ENCODE measurements around the gene CAD.

CAD gene

DNA sequence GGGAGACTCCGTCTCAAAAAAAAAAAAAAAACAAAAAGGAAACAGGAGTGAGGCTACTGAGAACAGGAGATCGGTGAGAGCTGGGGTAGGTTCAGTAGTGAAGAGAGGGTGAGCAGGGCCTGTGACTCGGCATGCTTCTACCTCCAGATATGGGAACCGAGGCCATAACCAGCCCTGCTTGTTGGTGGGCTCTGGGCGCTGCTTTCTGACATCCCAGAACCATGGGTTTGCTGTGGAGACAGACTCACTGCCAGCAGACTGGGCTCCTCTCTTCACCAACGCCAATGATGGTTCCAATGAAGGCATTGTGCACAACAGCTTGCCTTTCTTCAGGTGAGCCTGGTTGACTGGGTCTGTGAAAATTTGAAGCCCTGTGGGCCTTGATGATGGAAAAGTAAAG is 6.2 kb downstream of the CAD start:
- Histone ChIP-seq H3K27ac (no peak overlapping the region), H3K36me3 (ENCODE audit: insufficient read depth) (peaks cover 6% of the 10 kb centered on the region; the same call in 1 of the 2 replicates), H3K4me3 (IDR thresholded peaks at IDR 0.05; ENCODE audit: insufficient read depth, low read depth, low read length) (no peak overlapping the region), H3K9ac (no peak overlapping the region), H3K4me2 (no peak overlapping the region), H3K79me2 (ENCODE audit: insufficient read depth, low read depth) (peaks cover 18% of the 10 kb centered on the region), H2AFZ (ENCODE audit: low read depth) (no peak overlapping the region), H3K27me3 (ENCODE audit: insufficient read depth, low read depth) (no peaks in the 10 kb centered on the region), H4K20me1 (ENCODE audit: insufficient read depth) (no peaks in the 10 kb centered on the region), H3K4me1 (ENCODE audit: low read depth, poor library complexity, severe bottlenecking) (peaks cover 15% of the 10 kb centered on the region)
- TF ChIP-seq, protein P1, sequence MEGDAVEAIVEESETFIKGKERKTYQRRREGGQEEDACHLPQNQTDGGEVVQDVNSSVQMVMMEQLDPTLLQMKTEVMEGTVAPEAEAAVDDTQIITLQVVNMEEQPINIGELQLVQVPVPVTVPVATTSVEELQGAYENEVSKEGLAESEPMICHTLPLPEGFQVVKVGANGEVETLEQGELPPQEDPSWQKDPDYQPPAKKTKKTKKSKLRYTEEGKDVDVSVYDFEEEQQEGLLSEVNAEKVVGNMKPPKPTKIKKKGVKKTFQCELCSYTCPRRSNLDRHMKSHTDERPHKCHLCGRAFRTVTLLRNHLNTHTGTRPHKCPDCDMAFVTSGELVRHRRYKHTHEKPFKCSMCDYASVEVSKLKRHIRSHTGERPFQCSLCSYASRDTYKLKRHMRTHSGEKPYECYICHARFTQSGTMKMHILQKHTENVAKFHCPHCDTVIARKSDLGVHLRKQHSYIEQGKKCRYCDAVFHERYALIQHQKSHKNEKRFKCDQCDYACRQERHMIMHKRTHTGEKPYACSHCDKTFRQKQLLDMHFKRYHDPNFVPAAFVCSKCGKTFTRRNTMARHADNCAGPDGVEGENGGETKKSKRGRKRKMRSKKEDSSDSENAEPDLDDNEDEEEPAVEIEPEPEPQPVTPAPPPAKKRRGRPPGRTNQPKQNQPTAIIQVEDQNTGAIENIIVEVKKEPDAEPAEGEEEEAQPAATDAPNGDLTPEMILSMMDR (conservative IDR thresholded peaks at IDR 0.05; ENCODE audit: low read depth, low read length): no peak

DNA sequence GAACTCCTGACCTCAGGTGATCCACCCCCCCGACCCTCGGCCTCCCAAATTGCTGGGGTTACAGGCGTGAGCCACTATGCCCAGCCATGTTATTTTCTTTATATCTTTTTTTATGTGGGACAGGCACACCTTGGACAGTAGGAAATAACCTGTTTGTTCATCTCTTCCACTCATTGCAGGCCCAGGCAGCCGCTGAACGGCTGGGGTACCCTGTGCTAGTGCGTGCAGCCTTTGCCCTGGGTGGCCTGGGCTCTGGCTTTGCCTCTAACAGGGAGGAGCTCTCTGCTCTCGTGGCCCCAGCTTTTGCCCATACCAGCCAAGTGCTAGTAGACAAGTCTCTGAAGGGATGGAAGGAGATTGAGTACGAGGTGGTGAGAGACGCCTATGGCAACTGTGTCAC is 8.4 kb downstream of the CAD start:
- H3K36me3 ChIP-seq (ENCODE audit: insufficient read depth): peaks cover under 1% of the 10 kb centered on the region; the same call in 1 of the 2 replicates
- TF ChIP-seq, protein P1 (conservative IDR thresholded peaks at IDR 0.05; ENCODE audit: low read depth, low read length): no peak
- H3K4me1 ChIP-seq (ENCODE audit: low read depth, poor library complexity, severe bottlenecking): no peaks in the 10 kb centered on the region
- H3K79me2 ChIP-seq (ENCODE audit: insufficient read depth, low read depth): no peaks in the 10 kb centered on the region; the same call in 1 of the 2 replicates
- H2AFZ ChIP-seq (ENCODE audit: low read depth): no peak overlapping the region
- H3K27me3 ChIP-seq (ENCODE audit: insufficient read depth, low read depth): no peaks in the 10 kb centered on the region
- no peak overlapping the region for H3K9ac ChIP-seq
- H4K20me1 ChIP-seq (ENCODE audit: insufficient read depth): no peaks in the 10 kb centered on the region
- H3K4me2 ChIP-seq: no peak overlapping the region
- H3K4me3 ChIP-seq (IDR thresholded peaks at IDR 0.05; ENCODE audit: insufficient read depth, low read depth, low read length): no peak overlapping the region
- no peak overlapping the region for H3K27ac ChIP-seq

DNA sequence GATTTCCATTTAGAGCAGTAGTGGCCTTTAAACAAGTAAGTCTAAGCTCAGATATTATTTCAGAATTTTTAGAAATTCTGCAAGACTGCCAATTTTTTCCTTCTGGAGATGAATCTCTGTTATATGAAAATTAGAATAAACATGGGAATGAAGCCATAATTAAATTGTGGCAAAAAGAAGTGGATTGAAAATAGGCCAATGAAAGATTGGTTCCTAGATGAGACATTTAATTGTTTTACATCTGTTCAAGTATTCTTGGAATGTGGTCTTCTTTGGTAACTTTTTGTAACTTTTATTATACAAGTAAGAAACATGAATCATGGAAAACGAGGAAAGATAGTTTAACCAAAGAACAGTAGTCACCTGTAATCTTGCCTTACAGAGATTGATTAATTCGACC is 10.3 kb downstream of the CAD start:
- TF ChIP-seq, protein P1 (conservative IDR thresholded peaks at IDR 0.05; ENCODE audit: low read depth, low read length): no peak
- Histone ChIP-seq H3K27me3 (ENCODE audit: insufficient read depth, low read depth) (no peaks in the 10 kb centered on the region), H4K20me1 (ENCODE audit: insufficient read depth) (no peaks in the 10 kb centered on the region), H3K9ac (no peak overlapping the region), H3K4me2 (no peak overlapping the region), H3K79me2 (ENCODE audit: insufficient read depth, low read depth) (no peaks in the 10 kb centered on the region), H3K4me3 (IDR thresholded peaks at IDR 0.05; ENCODE audit: insufficient read depth, low read depth, low read length) (no peak overlapping the region), H2AFZ (ENCODE audit: low read depth) (no peak overlapping the region), H3K4me1 (ENCODE audit: low read depth, poor library complexity, severe bottlenecking) (no peaks in the 10 kb centered on the region), H3K36me3 (ENCODE audit: insufficient read depth) (peaks cover 5% of the 10 kb centered on the region; the same call in 1 of the 2 replicates), H3K27ac (no peak overlapping the region)

DNA sequence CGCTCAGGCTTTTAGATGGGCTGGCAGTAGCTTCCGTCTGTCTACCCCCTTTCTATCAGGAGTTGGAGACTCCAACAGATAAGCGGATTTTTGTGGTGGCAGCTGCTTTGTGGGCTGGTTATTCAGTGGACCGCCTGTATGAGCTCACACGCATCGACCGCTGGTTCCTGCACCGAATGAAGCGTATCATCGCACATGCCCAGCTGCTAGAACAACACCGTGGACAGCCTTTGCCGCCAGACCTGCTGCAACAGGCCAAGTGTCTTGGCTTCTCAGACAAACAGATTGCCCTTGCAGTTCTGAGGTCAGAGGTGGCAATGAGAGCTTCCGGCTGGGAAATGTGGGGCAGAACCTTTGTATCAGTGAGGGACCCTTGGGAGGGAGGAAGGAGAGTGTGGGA is 14.8 kb downstream of the CAD start:
- H3K79me2 ChIP-seq (ENCODE audit: insufficient read depth, low read depth): no peaks in the 10 kb centered on the region
- H3K27me3 ChIP-seq (ENCODE audit: insufficient read depth, low read depth): no peaks in the 10 kb centered on the region
- no peak overlapping the region for H3K4me2 ChIP-seq
- H4K20me1 ChIP-seq (ENCODE audit: insufficient read depth): no peaks in the 10 kb centered on the region
- H3K36me3 ChIP-seq (ENCODE audit: insufficient read depth): peaks cover 5% of the 10 kb centered on the region; the same call in 1 of the 2 replicates
- no peak overlapping the region for H3K4me3 ChIP-seq (IDR thresholded peaks at IDR 0.05; ENCODE audit: insufficient read depth, low read depth, low read length)
- TF ChIP-seq, protein P1 (conservative IDR thresholded peaks at IDR 0.05; ENCODE audit: low read depth, low read length): no peak
- H3K9ac ChIP-seq: no peak overlapping the region
- no peak overlapping the region for H3K27ac ChIP-seq
- no peak overlapping the region for H2AFZ ChIP-seq (ENCODE audit: low read depth)
- H3K4me1 ChIP-seq (ENCODE audit: low read depth, poor library complexity, severe bottlenecking): no peaks in the 10 kb centered on the region

All from KMS-11 (cell line).